HUDEP-2 (cell line): Measurements from ENCODE around the gene TEX48.
A peak's percentile ranks its signal among the peaks of the same experiment; 100 is the strongest.

Source experiments
- DNase-seq, 76 experiments: peaks; one replicate each; lab custom pipeline; 2025; ENCODE audit not compliant: unreplicated experiment in 76 of 76; lab: John Stamatoyannopoulos, UW

Gene TEX48

DNA sequence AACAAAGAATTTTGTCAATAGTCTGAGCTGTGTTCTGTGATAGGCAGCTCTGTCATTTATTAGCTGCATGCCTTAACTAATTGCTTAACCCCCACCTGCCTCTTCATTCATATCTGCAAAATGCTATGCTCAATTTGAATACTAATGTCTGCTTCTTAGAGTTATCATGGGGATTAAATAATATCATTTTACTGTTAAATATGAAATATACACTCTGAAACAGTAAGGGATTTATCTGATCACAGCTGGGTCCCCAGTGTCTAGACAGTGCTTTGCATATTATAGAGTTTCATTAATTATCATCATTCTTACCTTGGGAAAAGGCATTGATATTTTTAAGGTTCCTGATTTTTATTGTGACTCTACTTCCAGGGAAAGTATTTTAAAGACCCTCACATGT lies 12.0 kb downstream of the TEX48 start:
- DNase-seq: no peak

DNA sequence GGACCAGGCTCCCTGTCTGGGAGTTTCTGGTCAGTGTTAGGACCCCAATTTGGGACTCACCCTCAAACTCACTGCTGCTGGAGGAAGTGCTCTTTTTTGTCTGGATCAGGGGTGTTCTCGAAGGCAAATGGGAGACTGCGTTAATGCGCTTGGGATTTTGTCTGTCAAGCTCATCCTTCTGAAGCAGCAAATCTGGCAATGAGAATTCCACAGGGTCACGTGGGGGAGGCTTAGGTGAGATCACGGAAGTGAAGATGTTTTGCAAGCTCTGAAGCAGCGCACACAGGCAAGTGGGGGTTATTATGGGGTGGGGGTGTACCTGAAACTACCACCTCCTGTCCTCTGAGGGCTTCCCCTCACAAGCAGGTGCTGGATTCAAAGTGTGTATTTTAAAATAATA lies 13.8 kb downstream of the TEX48 start:
- no peak for DNase-seq

DNA sequence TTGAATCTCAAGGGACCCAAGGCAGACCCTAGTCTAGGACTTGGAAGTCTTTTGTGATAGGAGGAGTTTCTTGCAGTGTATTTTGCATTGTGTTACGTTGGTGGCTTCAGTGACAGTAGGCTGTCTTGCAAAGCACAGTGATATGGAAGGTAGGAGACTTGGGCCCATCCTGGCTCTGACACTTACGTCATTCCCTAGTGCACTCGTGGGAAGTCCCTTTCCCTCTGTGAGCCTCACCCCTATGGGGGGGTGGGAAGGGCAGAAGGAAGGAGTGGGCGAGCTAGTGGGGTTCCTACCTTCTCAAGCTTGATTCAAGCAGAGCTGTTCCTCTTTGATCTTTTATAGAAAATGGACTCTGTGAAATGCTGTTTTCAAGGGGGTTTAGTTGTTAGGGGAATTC lies 15.1 kb downstream of the TEX48 start:
- DNase-seq: no peak

DNA sequence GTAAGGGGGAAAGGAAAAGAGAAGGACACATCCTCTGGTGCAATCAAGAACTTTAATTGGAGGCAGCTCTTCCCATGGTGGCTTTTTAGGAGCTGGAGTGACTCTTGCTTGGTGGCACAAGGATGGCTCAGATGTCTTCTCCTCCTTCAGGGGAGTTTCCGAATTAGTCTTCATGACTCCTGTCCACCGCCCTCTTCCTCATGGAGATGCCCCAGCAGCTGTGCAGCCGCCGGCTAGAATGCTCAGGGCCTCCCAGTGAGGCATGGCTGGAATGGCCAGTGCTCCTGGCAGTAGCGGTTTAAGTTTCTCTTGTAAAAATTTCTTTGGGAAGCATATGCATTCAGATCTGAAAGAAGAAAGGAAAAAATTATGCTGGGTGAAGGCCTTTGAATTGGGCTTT lies 15.6 kb downstream of the TEX48 start:
- DNase-seq: no peak

DNA sequence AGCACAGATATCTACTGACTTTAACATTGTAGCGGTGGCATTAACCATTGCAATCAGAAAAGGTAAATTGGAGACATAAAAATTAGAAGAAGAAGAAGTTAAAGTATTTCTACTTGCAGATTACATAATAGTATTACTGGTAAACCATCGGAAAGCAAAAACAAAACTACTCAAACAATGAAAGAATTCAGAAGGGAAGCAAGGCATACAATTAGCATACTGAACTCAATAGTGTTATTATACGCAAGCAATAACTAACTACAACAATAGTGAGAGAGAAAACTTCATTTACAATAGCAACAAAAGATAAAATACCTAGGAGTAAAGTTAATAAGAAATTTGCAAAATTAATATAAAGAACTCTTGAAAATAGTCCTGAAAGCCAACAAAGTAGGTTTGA lies 17.8 kb downstream of the TEX48 start:
- no peak for DNase-seq

DNA sequence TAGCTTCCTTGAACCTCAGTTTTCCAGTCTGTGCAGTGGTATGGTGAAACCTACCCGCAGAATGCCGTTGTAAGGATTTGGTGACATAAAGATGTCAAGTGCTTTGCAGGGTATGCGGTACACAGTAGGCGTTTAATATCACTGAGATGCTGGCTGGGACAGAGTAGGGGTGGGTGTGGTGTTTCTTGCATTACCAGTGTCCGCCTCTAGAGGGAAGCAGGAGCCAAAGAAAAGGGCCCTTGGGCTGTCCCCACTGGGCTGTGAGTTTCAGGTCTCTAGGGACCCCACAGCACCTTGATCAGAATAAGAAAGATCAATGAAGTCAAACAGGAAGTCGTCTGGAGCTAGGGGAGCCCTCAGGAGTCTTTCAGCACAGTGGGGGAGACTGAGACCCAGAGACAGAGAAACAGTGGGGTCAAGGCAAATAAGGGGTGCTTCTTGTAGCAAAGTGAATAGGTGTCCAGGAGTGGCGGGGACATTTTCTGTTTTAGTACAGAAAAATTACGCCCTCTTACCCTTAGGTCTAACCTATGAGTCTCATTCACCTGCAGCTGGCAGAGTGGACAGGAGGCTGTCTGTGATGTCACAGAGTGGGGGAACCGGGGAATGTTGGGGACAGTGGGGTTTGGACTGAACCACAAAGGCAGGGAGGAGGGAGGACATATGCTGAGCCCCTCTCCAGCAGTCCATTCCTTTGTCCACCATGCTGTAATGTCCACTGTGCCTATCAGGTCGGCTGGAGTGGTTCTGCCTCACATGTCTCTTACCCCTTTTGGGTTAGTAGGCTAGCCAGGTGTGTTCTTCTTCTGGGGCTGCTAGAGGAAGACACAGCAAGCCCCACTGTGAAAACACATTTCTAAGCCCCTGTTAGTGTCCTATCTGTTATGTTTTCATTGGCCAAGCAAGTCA lies 19.7 kb downstream of the TEX48 start:
- DNase-seq: peak in 41 of 76 experiments; percentile 1 to 63 (median 28)

DNA sequence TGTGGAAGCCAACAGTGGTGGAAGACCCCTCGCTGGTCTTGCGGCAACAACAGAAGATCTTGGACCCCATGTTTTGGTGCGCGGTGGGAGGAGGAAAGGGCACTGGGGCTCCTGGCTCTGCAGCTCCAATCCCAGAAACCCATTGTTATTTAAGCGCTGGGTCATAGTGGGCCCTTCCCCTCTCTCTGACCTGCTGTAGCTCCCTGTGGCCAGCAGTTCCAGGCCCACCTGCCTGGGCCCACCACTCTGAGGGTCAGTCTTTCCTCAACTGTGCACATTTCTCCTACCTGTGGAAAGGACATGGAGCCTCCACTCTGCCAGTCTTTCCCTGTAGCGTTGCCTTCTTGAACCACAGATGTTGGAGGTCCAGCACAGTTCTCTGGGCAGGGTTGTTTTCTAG lies 24.3 kb downstream of the TEX48 start, which contains the start of gene TEX53:
Gene TEX53, minus strand, starts transcription at position 101 of the 400 bp plus-strand sequence. Its CDS starts 31 bp downstream, at position 70.
- no peak for DNase-seq

DNA sequence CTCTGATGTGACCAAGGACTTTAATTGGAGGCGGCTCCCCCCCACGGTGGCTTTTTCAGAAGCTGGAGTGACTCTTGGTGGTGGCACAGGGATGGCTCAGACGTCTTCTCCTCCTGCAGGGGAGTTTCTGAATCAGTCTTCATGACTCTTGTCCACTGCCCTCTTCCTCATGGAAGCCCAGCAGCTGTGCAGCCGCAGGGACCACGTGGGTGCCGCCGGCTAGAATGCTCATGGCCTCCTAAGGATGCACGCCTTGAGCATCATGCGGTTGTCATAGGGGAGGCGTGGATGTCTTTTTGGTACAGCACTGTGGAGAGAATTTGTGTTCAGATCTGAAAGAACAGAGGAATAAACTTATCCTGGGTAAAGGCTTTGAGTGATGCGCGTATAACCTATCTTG lies 25.7 kb downstream of the TEX48 start:
- DNase-seq: no peak

DNA sequence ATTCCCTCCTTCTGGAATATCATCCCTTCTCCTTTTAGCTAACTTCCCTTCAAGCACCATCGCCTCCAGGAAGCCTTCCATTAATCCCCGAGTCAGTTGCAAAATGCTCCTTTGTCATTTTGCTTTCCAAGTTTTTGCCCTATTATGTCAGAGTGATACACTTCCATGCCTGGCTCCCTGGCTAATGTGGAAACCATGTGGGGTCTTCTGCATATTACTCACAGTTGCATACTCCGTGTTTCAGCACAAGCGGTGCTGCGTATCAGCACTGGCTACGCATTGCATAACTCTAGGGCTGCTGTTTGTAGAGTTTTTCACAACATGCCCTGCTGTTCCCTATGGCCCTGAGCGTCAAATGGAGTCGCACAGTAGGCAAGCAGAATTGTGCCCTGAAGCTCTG lies 26.3 kb downstream of the TEX48 start:
- DNase-seq: no peak

DNA sequence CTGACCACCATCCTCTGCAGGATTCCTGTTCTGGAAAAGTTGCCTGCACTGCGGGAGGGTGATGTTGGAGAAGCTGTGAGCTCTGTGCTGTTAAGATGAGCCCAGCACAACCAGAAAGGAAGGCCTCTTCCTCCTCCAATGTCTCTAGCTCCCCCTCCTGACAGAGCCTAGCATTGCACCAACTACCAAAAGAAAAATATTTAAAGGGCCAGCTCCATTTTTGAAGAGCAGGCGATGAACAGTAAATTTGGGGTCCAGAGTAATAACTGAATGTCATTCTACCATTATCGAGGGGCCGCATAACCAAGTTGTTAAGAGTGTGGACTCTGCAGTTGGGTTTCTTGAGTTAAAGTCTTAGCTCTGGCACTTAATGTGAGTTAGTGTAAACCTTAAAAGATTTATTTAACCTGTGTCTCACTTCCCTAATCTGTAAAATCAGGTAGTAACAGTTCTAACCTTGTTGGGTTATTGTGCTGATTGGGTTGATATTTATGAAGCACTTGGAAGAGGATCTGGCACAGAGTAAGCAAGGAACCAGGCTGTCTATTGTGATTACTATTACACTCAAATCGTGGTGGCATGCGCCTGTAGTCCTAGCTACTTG lies 28.3 kb downstream of the TEX48 start:
- DNase-seq: peak in 63 of 76 experiments; percentile 8 to 80 (median 51)

DNA sequence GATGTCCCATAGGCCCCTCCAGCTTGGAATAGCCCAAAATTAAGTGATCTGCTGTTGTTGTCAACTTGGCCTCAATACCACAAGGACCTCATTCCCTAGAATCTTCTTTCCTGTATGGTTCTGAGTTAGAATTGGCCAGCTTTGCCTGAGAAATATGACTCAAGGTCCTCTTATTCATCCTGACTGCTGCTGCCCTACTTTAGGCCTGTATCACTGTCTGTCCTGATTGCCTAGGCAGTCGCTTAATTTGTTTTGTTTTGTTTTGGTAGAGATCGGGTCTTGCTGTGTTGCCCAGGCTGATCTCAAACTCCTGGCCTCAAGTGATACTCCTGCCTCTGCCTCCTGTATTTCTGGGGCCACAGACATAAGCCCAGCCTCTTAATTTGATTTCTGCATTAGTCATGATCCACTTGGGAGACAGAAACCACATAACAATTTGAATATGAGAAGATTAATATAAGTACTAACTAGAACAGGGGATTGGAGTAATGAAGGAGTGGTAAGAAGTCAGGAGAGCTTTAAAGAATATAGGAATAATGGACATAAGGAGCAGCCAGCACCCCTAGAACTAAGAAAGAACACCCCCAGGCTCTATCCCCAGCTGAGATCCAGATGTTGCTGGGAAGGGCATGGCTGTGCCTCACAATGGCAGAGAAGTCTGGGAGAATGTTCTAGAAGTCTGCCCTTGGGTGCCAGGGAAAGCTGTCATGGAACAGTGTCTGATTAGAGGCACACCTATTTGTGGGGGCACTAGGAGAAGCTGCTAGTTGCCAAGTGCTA lies 29.0 kb downstream of the TEX48 start:
- DNase-seq: no peak

DNA sequence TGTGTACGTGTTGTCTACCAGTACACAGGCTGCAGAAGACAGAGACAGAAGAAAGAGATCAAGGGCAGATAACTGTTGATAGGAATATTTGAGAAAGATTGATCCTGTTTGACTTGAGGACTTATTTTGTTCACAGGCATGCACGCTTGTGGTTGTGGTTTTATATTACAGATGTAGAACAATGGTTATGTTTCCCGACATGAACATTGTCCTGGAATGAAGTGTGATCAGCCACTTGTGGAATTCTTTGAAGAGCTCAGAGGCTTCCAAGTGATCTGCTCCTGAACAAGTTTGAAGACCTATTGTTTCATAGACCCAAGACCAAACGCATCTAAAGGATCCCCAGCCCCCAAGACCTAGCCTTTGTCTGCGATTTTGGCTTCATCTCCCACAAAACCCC lies 38.1 kb downstream of the TEX48 start:
- DNase-seq: no peak

DNA sequence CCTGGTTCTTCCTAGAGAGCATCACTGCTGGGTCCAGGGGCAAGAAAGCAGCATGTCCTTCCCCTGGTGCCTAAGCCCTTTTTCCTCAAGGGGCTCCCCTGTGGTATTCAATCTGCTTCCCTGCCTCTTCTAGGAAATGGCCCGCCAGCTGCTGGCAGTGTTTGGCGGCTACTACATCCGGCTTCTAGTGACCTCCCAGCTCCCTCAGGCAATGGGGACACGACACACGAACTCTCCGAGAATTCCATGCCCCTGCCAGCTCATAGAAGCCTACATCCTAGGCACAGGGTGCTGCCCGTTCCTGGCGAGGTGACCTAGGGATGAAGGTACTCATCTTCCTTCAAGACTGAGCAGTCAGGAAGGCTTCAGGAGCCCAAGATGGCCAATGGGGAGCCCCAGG lies 39.0 kb downstream of the TEX48 start:
- DNase-seq: no peak

DNA sequence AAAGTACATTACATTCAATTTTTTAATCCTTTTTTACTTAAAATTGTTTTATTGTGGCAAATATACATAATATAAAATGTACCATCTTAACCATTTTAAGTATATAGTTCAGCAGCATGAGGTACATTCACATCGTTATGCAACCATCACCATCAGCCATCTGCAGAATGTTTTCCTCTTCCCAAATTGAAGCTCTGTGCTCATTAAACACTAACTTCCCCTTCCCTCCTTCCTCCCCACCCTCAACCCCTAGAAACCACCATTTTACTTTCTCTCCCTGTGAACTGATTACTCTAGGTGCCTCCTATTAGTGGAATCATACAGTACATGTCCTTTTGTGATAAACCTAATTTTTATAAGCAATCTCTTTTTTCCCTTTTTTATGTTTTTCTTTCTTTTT lies 40.0 kb downstream of the TEX48 start:
- no peak for DNase-seq

DNA sequence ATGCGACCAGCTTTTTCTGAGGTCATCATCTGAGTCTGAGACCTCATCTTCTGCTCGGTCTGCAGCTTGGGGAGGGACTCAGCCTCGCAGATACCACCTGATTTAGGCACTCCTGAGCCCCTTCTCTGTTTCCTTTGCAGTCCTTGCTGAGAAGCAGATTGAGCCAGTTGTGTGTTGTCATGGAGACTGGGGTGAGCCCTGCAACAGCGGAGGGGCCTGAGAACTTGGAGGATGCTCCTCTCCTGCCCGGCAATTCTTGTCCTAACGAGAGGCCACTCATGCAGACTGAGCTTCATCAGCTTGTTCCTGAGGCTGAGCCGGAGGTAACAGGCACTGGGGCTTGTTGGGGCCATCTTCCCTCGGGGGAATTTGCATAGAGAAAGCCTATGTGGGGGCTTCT lies 43.6 kb downstream of the TEX48 start:
- no peak for DNase-seq

DNA sequence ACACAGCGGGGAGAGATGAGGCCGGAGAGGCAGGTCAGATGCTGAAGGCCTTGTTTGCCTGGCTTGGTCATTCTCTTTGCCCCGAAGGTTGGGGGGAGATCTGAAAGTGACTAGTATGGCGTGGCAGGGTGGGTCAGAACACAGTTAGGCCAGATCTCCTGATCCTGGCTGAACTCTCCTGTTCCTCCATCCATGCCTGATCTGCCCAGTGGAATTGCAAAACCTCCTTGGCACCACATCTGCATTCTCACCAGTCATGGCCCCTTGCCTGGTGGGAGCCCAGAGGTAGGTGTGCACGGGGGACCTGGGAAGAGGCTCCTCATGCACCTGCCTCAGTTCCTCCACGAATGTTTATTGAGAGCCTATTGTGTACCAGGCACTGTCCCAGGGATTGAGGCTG lies 47.6 kb downstream of the TEX48 start:
- DNase-seq: no peak

DNA sequence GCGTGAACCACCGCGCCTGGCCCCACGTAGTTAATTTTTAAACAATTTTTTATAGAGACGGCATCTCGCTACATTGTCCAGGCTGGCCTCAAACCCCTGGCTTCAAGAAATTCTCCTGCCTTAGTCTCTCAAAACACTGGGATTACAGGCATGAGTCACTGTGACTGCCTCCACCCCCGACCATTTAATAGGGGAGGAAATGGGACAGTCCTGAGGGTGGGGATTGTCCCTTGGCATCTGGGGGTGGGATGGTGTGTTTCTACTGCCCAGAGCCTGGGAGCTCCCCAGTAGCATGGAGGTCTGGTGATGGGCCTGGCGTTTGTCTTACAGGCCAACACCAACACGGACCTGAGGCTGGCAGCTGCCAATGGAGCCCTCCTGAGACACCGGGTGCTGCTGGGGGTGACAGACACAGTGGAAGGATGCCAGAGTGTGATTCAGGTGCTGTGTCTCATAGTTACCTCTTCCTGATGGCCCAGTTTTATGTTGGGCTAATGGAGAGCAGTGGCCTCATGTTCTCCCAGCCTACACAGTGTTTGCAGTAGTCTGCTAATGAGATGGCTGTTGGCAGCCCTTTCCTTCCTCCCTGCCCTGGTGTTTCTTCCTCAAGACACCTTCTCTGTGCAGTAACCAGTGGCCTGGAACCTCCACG lies 48.4 kb downstream of the TEX48 start:
- DNase-seq: no peak

DNA sequence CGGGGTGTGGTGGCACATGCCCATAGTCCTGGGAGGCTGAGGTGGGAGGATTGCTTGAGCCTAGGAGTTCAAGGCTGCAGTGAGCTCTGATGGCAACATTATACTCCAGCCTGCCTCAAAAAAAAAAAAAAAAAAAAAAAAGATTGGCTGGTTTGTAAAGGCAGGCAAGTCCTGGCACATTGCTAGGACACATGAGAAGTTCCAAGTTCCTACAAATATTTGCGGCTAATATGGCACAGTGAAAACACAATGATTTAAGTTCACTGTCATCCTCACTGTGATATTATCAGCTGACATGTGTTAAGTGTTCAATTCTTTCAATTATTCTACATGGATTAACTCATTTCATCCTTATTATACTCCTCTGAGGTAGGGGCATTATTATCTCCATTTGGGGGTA lies 50.8 kb downstream of the TEX48 start:
- DNase-seq: no peak

DNA sequence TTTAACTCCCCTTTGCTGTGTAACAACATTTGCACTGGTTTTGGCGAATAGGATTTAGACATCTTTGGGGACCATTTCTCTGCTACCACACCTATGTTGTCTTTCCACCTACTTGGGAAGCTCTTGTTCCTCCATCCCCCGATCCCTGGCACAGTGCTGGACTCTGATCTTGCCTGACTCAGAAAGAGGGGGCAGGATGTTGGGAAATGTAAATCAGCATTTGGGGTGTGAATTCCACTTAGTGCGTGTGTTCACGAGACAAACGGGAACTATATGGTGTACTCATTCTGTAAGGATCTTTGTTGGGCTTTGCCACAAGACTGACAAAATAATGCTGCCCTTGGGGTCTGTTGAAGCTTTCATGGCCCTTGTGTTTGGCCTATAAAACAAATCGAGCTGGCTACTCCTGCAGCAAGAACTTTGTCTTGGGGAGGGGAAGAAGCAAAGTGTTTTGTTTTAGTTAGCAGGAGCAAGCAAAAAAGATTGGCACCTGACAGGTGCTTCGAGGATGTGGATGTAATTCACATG lies 52.4 kb downstream of the TEX48 start:
- DNase-seq: no peak

DNA sequence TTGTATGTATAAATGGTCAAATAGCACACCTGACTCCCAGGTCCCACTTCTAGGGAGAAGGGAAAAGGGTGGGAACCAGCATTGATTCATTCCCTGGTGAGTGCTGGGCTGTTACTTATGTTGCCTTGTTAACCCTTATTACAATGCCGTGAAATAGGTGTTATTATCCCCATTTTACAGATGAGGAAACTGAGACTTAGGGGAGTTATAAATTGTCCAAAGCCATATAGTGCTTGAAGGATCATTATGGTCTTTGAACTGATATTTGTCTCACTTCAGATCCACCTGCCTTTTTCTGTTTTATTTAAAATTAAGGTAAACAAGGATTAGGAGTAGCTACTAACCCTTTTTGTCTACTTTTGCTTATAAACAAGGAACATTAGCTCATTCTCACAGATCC lies 54.4 kb downstream of the TEX48 start:
- no peak for DNase-seq
